Mucosa of descending colon (tissue), 3 donors: ENCODE measurements around the gene ASPN. TPM values are rescaled to one million over a fixed set of nuclear protein-coding genes. Genes with fewer than 3 reads are reported as not detected.

Experiments
- ATAC-seq: fragments of 200-7000 bp; cut with Tn5 transposase; one replicate; pipeline ENCODE4 v1.9.1; 2020; ENCODE audit warnings: mild to moderate bottlenecking, moderate library complexity
- DNase-seq, 3 donors: peaks; one replicate each; pipeline ENCODE4 v3.0.0-alpha.2; 2020
- H3K36me3 ChIP-seq: fragments of 200-600 bp; one replicate; pipeline ENCODE4 v1.8.0; 2021; ENCODE audit warnings: low read depth, mild to moderate bottlenecking
- H3K4me1 ChIP-seq: fragments of 200-600 bp; one replicate; pipeline ENCODE4 v1.8.0; 2021; ENCODE audit warnings: low read depth, mild to moderate bottlenecking
- H3K4me3 ChIP-seq: fragments of 200-600 bp; one replicate; pipeline ENCODE4 v1.8.0; 2021; ENCODE audit warnings: mild to moderate bottlenecking
- H3K9me3 ChIP-seq: fragments of 200-600 bp; one replicate; pipeline ENCODE4 v1.8.0; 2021; ENCODE audit warnings: mild to moderate bottlenecking
- CTCF ChIP-seq: fragments of 200-600 bp; IDR thresholded peaks from one replicate; pipeline ENCODE4 v1.8.0; 2022; ENCODE audit warnings: antibody characterized with exemption, mild to moderate bottlenecking
- intact Hi-C, 2 donors: fragments of 100-400 bp; cut with DNase I in 1 of 2; cut with micrococcal nuclease in 1 of 2; formaldehyde crosslinking; loops; one replicate each; pipeline versions ENCODE4 v1.11.0 to v1.11.1; 2022; cut with DNase I, micrococcal nuclease
- total RNA-seq, 3 donors: library from RNA; stranded (reverse); fragmentation: NEBNext Ultra II Directional in 2 of 3; extraction: Animal tissue kit (Norgen Biotek cat#: 25700) in 2 of 3; gene quantifications; one replicate each; pipeline versions ENCODE4 v1.2.1 to v1.2.4, GENCODE V29; 2021 to 2023
- donor health status: DM: no; HTN: no; CAD: no; lungs with moderate emphysema.
- donor health status: DM: no; HTN: no; CAD: no.
- donor health status: DM: no; HTN: yes; CAD: no.

The ASPN gene
- total RNA-seq, 3 donors from 2014 or later: 1.1 to 5.1 (median 1.3) TPM

GRCh38 chr9:92500725-92501124 is 18.4 kb upstream of the ASPN start:
- no peak for DNase-seq
- no peak overlapping the region for H3K4me3 ChIP-seq
- H3K36me3 ChIP-seq: no peaks in the 10 kb centered on the region
- H3K4me1 ChIP-seq: no peaks in the 10 kb centered on the region
- ATAC-seq: no peak
- H3K9me3 ChIP-seq: no peaks in the 10 kb centered on the region
- intact Hi-C loops: no loop called here
- TF ChIP-seq CTCF: no peak

- DNase-seq: no peak
- ATAC-seq: no peak
- TF ChIP-seq CTCF: no peak
- Histone ChIP-seq H3K4me1 (no peaks in the 10 kb centered on the region), H3K36me3 (no peaks in the 10 kb centered on the region), H3K9me3 (no peaks in the 10 kb centered on the region), H3K4me3 (no peak overlapping the region)
- intact Hi-C loops: no loop called here
These were observed 17.4 kb upstream of the ASPN start for GRCh38 chr9:92499701-92500100.

GRCh38 chr9:92496396-92497176 is 14.3 kb upstream of the ASPN start:
- H3K9me3 ChIP-seq: no peaks in the 10 kb centered on the region
- no peaks in the 10 kb centered on the region for H3K36me3 ChIP-seq
- DNase-seq (no peak), ATAC-seq (no peak)
- TF ChIP-seq CTCF: no peak
- no peak overlapping the region for H3K4me3 ChIP-seq
- H3K4me1 ChIP-seq: no peaks in the 10 kb centered on the region
- intact Hi-C loops: no loop called here

- ATAC-seq (no peak), DNase-seq (no peak)
- Histone ChIP-seq H3K36me3 (no peaks in the 10 kb centered on the region), H3K4me3 (no peak overlapping the region), H3K4me1 (no peaks in the 10 kb centered on the region), H3K9me3 (no peaks in the 10 kb centered on the region)
- no peak for TF ChIP-seq CTCF
- intact Hi-C loops: no loop called here
These were observed 12.6 kb upstream of the ASPN start for GRCh38 chr9:92494856-92495255.

- ATAC-seq: no peak
- intact Hi-C loops: no loop called here
- Histone ChIP-seq H3K36me3 (no peaks in the 10 kb centered on the region), H3K4me1 (no peaks in the 10 kb centered on the region), H3K9me3 (no peaks in the 10 kb centered on the region), H3K4me3 (no peak overlapping the region)
- DNase-seq: no peak
- no peak for TF ChIP-seq CTCF
These were observed 11.6 kb upstream of the ASPN start for GRCh38 chr9:92493749-92494387.
